ENCODE measurements around the gene KRT73.

KRT73 gene

DNA sequence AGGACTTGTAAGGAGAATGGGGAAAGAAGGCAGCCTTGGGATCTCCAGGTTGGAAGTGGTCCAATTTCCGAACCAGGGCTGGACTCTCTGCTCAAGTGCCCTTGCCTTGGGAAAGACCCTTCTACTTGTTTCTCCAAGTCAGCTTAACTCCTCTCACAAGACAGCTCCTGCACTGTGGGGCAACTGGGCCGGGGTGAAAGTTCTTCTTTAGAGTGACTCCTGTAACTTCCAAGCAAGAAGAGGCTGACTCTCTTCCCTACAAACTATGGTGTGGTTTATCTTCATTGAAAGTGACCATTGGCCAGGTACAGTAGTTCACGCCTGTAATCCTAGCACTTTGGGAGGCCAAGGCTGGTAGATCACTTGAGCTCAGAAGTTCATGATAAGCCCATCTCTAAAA, 48.1 kb upstream of the KRT73 start:
- Histone ChIP-seq H3F3A (ENCODE audit: low read depth) (no peaks in the 10 kb centered on the region), H3K36me3 (ENCODE audit: insufficient read depth, low read length) (no peaks in the 10 kb centered on the region), H3K4me3 (ENCODE audit: low read length, poor library complexity, severe bottlenecking) (no peak overlapping the region), H3K9ac (ENCODE audit: low read depth, low read length, poor library complexity, severe bottlenecking) (no peak overlapping the region), H4K20me1 (ENCODE audit: insufficient read depth, low read length, poor library complexity, severe bottlenecking) (no peaks in the 10 kb centered on the region), H3K27me3 (ENCODE audit: insufficient read depth, low read length, poor library complexity, severe bottlenecking) (no peaks in the 10 kb centered on the region), H3K9me2 (replicated peaks; ENCODE audit: low read depth, low read length) (no peaks in the 10 kb centered on the region), H2AFZ (ENCODE audit: low read length) (no peak overlapping the region), H3K79me2 (ENCODE audit: insufficient read depth, low read length) (no peaks in the 10 kb centered on the region), H3K4me1 (ENCODE audit: insufficient read depth, low read length, poor library complexity, severe bottlenecking) (peaks cover 24% of the 10 kb centered on the region), H3K4me2 (ENCODE audit: low read depth, low read length, poor library complexity, severe bottlenecking) (no peak overlapping the region), H3K9me3 (ENCODE audit: insufficient read depth, low read depth, low read length) (no peaks in the 10 kb centered on the region)
- TF ChIP-seq, protein P1, sequence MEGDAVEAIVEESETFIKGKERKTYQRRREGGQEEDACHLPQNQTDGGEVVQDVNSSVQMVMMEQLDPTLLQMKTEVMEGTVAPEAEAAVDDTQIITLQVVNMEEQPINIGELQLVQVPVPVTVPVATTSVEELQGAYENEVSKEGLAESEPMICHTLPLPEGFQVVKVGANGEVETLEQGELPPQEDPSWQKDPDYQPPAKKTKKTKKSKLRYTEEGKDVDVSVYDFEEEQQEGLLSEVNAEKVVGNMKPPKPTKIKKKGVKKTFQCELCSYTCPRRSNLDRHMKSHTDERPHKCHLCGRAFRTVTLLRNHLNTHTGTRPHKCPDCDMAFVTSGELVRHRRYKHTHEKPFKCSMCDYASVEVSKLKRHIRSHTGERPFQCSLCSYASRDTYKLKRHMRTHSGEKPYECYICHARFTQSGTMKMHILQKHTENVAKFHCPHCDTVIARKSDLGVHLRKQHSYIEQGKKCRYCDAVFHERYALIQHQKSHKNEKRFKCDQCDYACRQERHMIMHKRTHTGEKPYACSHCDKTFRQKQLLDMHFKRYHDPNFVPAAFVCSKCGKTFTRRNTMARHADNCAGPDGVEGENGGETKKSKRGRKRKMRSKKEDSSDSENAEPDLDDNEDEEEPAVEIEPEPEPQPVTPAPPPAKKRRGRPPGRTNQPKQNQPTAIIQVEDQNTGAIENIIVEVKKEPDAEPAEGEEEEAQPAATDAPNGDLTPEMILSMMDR (conservative IDR thresholded peaks at IDR 0.05; ENCODE audit: low read length): no peak
- no peak for TF ChIP-seq EZH2phosphoT487 (IDR thresholded peaks at IDR 0.05; ENCODE audit: borderline replicate concordance)

GRCh38 chr12:52663420-52663819, 45.1 kb upstream of the KRT73 start:
- H4K20me1 ChIP-seq (ENCODE audit: insufficient read depth, low read length, poor library complexity, severe bottlenecking): no peaks in the 10 kb centered on the region
- no peaks in the 10 kb centered on the region for H3K9me3 ChIP-seq (ENCODE audit: insufficient read depth, low read depth, low read length)
- H3K9me2 ChIP-seq (replicated peaks; ENCODE audit: low read depth, low read length): no peaks in the 10 kb centered on the region
- no peak overlapping the region for H3K4me2 ChIP-seq (ENCODE audit: low read depth, low read length, poor library complexity, severe bottlenecking)
- H3K9ac ChIP-seq (ENCODE audit: low read depth, low read length, poor library complexity, severe bottlenecking): peak overlapping the region; percentile 2
- H3K79me2 ChIP-seq (ENCODE audit: insufficient read depth, low read length): no peaks in the 10 kb centered on the region
- no peaks in the 10 kb centered on the region for H3K36me3 ChIP-seq (ENCODE audit: insufficient read depth, low read length)
- no peak overlapping the region for H3K4me3 ChIP-seq (ENCODE audit: low read length, poor library complexity, severe bottlenecking)
- H3K27me3 ChIP-seq (ENCODE audit: insufficient read depth, low read length, poor library complexity, severe bottlenecking): no peaks in the 10 kb centered on the region
- TF ChIP-seq, protein P1 (conservative IDR thresholded peaks at IDR 0.05; ENCODE audit: low read length): no peak
- H3K4me1 ChIP-seq (ENCODE audit: insufficient read depth, low read length, poor library complexity, severe bottlenecking): peaks cover 48% of the 10 kb centered on the region
- no peak overlapping the region for H2AFZ ChIP-seq (ENCODE audit: low read length)
- no peaks in the 10 kb centered on the region for H3F3A ChIP-seq (ENCODE audit: low read depth)

DNA sequence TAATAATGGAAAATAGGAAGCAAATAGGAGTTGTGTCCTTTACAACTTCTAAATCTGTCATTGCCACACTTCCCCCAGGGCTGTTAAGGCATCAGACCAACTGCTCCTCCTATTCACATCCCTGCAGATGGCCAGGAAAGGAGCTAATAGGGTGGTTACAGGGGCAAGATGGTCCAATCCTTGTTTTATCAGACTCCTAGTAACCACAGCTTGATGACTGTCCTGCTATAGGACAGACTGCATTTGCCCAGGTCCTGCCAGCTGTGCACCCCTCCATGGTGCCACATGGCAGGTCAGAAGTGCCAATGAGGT, 44.5 kb upstream of the KRT73 start:
- Histone ChIP-seq H3K36me3 (ENCODE audit: insufficient read depth, low read length) (no peaks in the 10 kb centered on the region), H3K79me2 (ENCODE audit: insufficient read depth, low read length) (no peaks in the 10 kb centered on the region), H3K9ac (ENCODE audit: low read depth, low read length, poor library complexity, severe bottlenecking) (peak overlapping the region; percentile 2), H3K27me3 (ENCODE audit: insufficient read depth, low read length, poor library complexity, severe bottlenecking) (no peaks in the 10 kb centered on the region), H3K4me2 (ENCODE audit: low read depth, low read length, poor library complexity, severe bottlenecking) (peak overlapping the region; percentile 47), H3K4me3 (ENCODE audit: low read length, poor library complexity, severe bottlenecking) (no peak overlapping the region), H4K20me1 (ENCODE audit: insufficient read depth, low read length, poor library complexity, severe bottlenecking) (no peaks in the 10 kb centered on the region), H3F3A (ENCODE audit: low read depth) (no peaks in the 10 kb centered on the region), H3K9me3 (ENCODE audit: insufficient read depth, low read depth, low read length) (no peaks in the 10 kb centered on the region), H3K9me2 (replicated peaks; ENCODE audit: low read depth, low read length) (no peaks in the 10 kb centered on the region), H2AFZ (ENCODE audit: low read length) (no peak overlapping the region), H3K4me1 (ENCODE audit: insufficient read depth, low read length, poor library complexity, severe bottlenecking) (peaks cover 48% of the 10 kb centered on the region)
- no peak for TF ChIP-seq EZH2phosphoT487 (IDR thresholded peaks at IDR 0.05; ENCODE audit: borderline replicate concordance)
- TF ChIP-seq, protein P1 (conservative IDR thresholded peaks at IDR 0.05; ENCODE audit: low read length): no peak

Measured in Loucy (cell line).